ENCODE data around the gene IER2.
"Not testable (repeated sequence)": the region's sequence is repeated elsewhere in the genome, so short reads cannot be mapped to it uniquely, and the experiment has no call there.

IER2 gene

GRCh38 chr19:13185763-13186657, 35.8 kb downstream of the IER2 start:
- H3K4me3 Mint-ChIP-seq, H3K9me3 Mint-ChIP-seq, ATAC-seq, H3K36me3 Mint-ChIP-seq, H3K27me3 Mint-ChIP-seq: not testable (repeated sequence)
- Mint-ChIP-seq H3K4me1 (peaks cover 26% of the 10 kb centered on the region), H3K27ac (peak overlapping the region; percentile 82)

DNA sequence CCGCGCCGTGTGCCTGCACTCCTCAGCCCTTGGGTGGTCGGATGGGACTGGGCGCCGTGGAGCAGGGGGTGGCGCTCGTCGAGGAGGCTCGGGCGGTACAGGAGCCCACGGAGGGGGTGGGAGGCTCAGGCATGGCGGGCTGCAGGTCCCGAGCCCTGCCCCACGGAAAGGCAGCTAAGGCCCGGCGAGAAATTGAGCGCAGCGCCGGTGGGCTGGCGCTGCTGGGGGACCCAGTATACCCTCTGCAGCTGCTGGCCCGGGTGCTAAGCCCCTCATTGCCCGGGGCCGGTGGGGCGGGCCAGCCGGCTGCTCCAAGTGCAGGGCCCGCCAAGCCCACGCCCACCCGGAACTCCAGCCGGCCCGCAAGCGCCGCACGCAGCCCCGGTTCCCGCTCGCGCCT, 36.5 kb downstream of the IER2 start:
- H3K27me3 Mint-ChIP-seq, ATAC-seq, H3K36me3 Mint-ChIP-seq, H3K9me3 Mint-ChIP-seq, H3K4me3 Mint-ChIP-seq: not testable (repeated sequence)
- Mint-ChIP-seq H3K27ac (peak overlapping the region; percentile 82), H3K4me1 (peaks cover 21% of the 10 kb centered on the region)

DNA sequence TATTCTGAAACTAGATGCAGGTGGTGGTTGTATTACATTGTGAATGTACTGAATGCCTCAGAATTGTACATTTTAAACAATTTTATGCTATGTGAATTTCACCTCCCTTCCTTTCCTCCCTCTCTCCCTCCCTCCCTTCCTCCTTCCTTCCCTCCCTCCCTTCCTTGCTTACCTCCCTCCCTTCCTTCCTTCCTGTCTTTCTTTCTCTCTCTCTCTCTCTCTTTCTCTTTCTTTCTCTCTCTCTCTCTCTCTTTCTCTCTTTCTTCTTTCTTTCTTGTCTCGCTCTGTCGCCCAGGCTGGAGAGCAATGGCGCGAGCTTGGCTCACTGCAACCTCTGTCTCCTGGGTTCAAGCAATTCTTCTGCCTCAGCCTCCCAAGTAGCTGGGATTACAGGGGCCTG, 37.2 kb downstream of the IER2 start:
- H3K4me3 Mint-ChIP-seq = no peak overlapping the region
- peaks cover 14% of the 10 kb centered on the region for H3K4me1 Mint-ChIP-seq
- no peaks in the 10 kb centered on the region for H3K9me3 Mint-ChIP-seq
- no peaks in the 10 kb centered on the region for H3K36me3 Mint-ChIP-seq
- no peaks in the 10 kb centered on the region for H3K27me3 Mint-ChIP-seq
- peak overlapping the region; percentile 82 for H3K27ac Mint-ChIP-seq
- ATAC-seq = no peak

DNA sequence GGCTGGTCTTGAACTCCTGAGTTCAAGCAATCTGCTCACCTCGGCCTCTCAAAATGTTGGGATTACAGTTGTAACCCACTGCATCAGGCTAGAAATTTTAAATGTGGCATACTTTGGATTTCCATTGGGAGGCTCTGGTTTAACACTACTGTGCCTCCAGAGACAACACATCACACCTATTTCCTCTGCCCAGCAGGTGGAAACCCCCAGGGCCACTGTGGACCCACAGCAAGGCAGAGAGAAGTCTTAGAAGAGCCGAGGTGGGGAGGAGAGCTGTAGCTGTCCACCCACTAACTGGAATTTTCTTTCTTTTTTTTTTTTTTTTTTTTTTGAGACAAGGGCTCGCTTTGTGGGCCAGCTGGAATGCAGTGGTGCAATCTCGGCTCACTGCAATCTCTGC, 39.4 kb downstream of the IER2 start:
- Mint-ChIP-seq H3K36me3 (no peaks in the 10 kb centered on the region), H3K4me3 (no peak overlapping the region), H3K9me3 (no peaks in the 10 kb centered on the region), H3K4me1 (peaks cover 21% of the 10 kb centered on the region), H3K27ac (peak overlapping the region; percentile 82), H3K27me3 (no peaks in the 10 kb centered on the region)
- ATAC-seq = no peak

DNA sequence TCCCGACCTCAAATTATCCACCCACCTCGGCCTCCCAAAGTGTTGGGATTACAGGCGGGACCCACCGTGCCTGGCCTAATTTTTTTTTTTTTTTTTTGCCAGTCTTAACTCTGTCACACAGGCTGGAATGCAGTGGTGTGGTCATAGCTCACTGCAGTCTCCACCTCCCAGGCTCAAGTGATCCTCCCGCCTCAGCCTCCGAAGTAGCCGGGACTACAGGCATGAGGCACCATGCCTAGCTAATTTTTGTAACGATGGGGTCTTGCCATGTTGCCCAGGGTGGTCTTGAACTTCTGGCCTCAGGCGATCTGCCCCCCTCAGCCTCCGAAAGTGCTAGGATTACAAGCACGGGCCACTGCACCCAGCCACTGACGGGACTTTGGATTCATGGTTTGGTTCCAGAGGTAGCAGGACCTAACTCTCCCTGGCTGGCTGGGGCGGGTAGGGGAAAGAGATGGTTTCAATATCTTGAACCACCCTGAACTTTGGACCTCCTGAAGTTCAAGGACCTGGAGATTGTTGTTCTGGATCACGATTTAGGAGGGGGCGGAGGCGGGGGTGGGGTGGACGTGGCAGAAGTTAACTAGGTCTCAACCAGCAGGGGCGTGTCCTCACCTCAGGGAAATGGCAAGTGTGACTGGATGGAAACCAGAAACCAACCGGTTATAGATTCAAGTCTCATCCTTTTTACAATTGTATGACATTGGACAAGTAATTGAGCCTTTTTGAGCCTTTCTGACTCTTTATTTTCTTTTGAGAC, 40.8 kb downstream of the IER2 start:
- H3K4me3 Mint-ChIP-seq = no peak overlapping the region
- H3K36me3 Mint-ChIP-seq = no peaks in the 10 kb centered on the region
- H3K27ac Mint-ChIP-seq = no peak overlapping the region
- H3K9me3 Mint-ChIP-seq = no peaks in the 10 kb centered on the region
- no peak for ATAC-seq
- no peaks in the 10 kb centered on the region for H3K27me3 Mint-ChIP-seq
- peaks cover 23% of the 10 kb centered on the region for H3K4me1 Mint-ChIP-seq

- no peak overlapping the region for H3K4me3 Mint-ChIP-seq
Measured at GRCh38 chr19:13195678-13196077, 45.5 kb downstream of the IER2 start.

DNA sequence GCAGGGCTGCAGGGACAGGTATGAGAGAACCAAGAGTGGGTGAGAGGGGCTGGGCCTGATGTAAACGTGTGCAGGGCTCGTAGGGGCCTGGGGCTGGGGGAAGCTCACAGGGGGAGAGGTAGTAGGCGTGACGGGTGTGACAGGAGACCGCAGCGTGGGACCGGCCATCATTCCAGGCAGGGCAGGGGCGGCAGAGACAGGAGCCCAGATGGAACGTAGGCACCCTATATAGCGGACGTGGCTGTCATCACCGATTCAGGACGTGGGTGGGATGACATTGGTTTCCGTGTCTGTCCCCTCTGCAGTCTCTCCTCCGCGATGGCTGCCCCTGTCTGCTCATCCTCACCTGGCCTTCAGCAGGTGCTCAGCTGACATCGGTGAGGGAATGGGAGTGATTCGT, 48.4 kb downstream of the IER2 start:
- no peak for ATAC-seq
- Mint-ChIP-seq H3K4me3 (no peak overlapping the region), H3K4me1 (peaks cover 17% of the 10 kb centered on the region), H3K36me3 (no peaks in the 10 kb centered on the region), H3K9me3 (no peaks in the 10 kb centered on the region), H3K27me3 (no peaks in the 10 kb centered on the region), H3K27ac (peak overlapping the region; percentile 11)

More at GRCh38 chr19:13195678-13196077, 45.5 kb downstream of the IER2 start:
- H3K9me3 Mint-ChIP-seq = no peaks in the 10 kb centered on the region
- no peaks in the 10 kb centered on the region for H3K36me3 Mint-ChIP-seq
- H3K27ac Mint-ChIP-seq = peak overlapping the region; percentile 63
- peaks cover 20% of the 10 kb centered on the region for H3K4me1 Mint-ChIP-seq
- peak; percentile 84 for ATAC-seq
- H3K27me3 Mint-ChIP-seq = no peaks in the 10 kb centered on the region

GRCh38 chr19:13202112-13202511, 51.9 kb downstream of the IER2 start:
- not testable (repeated sequence) for ATAC-seq, H3K27me3 Mint-ChIP-seq, H3K36me3 Mint-ChIP-seq, H3K4me3 Mint-ChIP-seq, H3K4me1 Mint-ChIP-seq, H3K9me3 Mint-ChIP-seq, H3K27ac Mint-ChIP-seq
